HG02642 (cell line): ENCODE measurements around the gene TBX1.

Experiments used
- ATAC-seq: cut with Tn5 transposase; IDR thresholded peaks from one replicate; pipeline ENCODE4 v1.9.1; 2021; ENCODE audit warnings: mild to moderate bottlenecking; ENCODE audit not compliant: unreplicated experiment, poor library complexity

The TBX1 gene

DNA sequence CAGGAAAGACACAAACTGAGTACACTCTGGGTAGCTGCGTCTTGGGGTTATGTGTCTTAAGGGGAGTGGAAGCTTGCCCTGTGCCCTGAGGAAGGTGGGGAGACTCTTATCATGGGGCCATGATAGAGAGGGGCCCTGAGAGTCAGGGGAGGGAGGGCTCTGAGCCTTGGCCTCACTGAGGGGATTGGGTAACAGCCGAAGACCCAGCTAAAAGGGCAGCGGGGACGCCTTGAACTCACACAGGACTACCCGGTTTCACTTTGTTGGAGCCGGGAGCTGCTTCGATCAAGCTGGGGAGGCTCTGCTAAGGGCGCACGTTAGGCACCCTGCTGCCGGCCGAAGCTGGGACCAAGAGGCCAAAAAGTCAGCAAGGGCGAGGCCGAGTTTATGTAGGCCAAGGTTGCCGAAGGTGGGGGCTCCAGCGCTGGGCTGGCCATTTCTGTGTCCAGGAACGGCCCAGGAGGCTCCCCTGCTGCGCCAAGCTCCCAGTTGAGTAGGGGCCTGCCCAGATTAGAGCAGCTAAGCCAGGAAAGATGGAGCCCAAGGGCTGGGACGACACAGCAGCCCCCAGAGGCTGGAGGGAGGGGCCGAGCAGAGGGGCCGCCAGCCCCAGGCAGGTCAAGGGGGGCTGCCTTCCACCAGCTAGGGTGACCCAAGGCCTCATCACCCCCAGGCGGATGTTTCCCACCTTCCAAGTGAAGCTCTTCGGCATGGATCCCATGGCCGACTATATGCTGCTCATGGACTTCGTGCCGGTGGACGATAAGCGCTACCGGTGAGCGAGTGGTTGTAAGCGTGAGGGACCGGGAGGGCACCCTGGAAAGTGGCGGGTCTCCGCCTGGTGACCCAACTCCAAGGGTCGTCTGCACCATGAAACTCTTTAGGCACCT is 2.2 kb downstream of the TBX1 start:
- no peak for ATAC-seq

- ATAC-seq: no peak
Observed at GRCh38 chr22:19763458-19764298, 3.1 kb downstream of the TBX1 start.

- no peak for ATAC-seq
Observed at GRCh38 chr22:19764299-19764593, 3.7 kb downstream of the TBX1 start.

DNA sequence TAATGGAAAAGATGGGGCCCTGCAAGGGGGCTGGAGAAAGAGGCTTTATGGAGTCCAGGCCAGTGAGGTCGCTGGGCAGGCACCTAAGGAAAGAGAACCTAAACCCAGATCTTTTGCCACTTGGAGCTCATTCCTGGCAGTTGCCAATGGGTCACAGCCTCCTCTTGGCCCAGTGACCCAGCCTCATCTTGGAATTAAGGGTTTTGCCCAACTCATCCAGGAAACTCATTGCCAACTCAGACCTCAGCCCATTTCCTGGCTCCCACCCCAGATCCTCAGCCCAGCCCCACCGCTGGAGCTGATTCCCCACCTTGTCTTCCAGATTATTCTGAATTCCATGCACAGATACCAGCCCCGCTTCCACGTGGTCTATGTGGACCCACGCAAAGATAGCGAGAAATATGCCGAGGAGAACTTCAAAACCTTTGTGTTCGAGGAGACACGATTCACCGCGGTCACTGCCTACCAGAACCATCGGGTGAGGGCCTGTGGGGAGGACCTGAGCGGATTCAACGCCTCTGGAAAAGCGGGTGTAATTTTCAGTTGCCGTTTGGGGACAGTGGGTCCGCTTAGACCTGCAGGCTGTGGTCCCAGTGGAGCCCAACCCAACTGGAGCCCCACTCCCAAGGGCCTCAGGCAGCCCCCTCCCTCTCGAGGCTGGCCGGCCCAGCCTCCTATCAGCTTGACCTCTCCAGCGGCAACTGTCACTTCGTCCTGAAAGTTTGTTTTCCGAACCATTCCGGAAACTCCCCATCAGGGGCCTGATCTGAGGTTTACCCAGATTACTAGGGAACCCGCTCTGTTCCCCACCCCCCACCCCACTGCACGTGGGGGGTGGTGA is 4.3 kb downstream of the TBX1 start:
- ATAC-seq: no peak

GRCh38 chr22:19765477-19766239 is 5.1 kb downstream of the TBX1 start:
- ATAC-seq: no peak

DNA sequence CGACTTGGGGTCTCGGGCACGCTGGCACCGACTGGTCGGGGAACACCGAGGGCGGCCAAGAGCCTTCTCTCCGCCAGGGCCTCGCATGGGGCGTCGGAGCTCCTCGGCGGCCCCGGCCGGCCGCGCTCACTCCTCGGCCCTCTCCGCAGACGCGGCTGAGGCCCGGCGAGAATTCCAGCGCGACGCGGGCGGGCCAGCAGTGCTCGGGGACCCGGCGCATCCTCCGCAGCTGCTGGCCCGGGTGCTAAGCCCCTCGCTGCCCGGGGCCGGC is 5.6 kb downstream of the TBX1 start:
- ATAC-seq: no peak

GRCh38 chr22:19766511-19767426 is 6.2 kb downstream of the TBX1 start:
- no peak for ATAC-seq

DNA sequence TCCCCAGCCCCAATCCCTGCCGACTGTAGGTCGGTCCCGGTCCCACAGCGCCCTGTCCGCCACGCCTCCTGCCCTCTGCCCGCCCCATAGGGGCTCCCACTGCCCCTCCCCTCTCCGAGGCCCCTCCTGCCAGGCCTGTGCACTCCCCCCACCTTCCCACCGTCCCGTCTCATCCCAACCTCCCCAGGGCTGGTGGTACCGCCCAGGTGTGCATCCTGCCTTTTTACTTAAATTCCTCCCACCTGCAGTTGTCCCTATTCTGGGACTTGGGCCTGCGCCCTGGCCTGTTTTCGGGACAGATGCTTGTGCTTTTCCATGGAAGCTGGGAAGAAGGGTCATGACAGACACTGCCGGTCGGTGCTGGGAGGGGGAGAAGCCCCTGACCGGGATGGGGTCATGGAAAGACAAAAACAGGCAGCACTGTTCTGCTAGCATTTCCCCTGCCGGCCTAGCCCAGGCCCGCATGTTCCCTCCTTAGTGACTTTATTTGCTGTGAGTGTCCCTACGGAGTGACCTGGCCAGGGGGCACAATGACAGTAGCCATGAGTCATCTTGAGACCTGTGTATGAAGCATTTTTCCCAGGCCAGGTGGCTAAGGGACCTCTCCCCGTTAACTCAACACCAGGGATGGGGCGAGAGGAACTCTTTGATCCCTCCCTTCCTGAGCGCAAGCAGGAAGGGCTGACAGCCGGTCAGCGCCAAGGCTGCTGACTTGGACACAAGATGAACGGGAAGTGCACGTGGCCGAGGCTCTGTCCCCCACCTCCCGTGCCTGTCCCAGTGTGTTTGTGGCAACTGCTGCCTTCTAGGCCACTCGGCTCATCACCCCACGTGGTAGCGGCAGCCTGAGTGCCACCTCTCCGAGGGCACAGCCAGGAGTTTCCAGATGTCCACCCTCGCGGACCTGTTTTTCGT is 7.1 kb downstream of the TBX1 start:
- ATAC-seq: no peak

- ATAC-seq: no peak
Observed at GRCh38 chr22:19769393-19769715, 8.8 kb downstream of the TBX1 start.

DNA sequence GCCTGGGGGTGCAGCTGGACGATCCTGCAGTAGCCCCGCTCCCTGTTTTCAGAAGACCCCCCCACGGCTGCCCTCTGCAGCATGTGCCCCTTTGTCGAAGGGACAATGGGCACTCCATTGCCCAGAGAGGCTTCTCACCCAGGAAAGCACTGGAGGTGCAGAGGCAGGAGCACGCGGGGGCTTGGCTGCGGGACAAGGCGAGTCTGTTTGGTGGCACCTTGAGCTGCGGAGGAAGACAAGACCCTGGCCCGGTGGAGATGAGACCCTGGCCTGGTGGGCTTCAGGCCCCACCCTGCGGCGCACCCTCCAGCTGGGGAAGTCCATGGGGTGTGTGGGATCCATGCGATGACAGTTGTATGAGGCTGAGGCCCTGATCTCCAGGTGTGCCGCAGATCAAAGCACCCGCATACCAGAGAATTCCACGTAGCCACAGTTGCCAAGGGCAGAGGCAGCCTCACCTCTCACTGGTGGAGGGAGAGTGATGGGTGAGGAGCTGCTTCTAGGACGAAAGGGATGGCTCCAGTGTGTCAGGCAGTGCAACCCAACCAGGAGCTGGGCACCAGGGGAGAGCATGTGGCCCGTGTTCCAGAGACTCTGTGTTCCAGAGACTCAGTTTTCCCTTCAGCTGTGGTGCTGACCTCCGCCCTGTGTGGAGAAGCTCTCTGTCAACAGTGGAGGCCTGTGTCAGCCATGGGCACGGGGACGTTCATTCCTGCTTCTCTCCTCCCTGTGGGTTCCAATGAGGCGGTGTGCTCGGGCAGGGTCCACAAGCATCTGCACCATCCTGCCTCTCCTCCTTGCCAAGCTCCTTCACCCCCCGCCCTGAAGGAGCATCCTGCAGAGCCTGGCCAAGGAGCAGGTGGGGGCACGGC is 10.0 kb downstream of the TBX1 start:
- no peak for ATAC-seq

DNA sequence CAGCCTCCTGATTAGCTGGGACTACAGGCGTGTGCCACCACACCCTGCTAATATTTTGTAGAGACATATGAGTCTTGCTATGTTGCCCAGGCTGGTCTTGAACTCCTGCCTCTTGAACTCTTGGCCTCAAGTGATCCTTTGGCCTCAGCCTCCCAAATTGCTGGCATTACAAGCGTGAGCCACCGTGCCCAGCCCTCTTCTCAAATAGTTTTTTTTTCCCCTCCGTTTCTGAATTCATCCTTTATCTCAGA is 11.8 kb downstream of the TBX1 start:
- no peak for ATAC-seq

DNA sequence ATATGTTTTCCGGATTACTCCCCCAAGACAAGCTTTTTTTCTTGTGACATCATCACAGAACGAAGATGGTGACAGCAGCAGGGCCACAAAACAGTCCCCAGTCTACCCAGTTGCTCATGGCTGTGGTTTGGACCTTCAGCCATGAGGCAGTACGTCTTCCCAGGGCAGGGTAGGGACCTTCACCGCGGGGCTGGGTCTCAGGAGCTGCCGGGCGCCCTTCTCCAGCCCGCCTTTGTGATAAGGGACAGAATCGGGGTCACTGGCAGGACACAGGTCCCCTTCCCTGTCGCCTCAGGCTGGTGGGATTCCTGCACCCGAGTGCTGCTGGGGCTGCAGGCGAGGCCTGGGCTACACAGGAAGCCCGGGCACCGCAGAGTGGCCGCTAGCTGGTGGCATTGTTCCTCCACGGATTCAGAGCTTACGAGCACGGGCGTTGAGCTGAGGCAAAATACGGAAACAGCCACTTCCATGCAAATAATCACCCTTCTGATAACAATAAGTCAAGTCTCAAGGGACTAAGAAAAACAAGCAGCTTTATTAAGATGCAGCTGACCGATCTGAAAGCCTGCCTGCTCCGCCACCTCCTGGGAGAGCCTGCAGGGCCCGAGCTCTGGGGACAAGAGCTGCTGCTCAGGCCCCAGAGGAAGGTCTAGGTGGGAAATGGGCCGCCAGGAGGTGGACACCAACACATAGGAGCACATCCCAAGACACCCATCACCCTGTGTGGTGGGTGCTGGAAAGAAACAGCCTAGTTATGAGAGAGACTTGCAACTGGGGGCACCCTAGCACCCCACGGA is 12.3 kb downstream of the TBX1 start:
- peak; percentile 60 for ATAC-seq

DNA sequence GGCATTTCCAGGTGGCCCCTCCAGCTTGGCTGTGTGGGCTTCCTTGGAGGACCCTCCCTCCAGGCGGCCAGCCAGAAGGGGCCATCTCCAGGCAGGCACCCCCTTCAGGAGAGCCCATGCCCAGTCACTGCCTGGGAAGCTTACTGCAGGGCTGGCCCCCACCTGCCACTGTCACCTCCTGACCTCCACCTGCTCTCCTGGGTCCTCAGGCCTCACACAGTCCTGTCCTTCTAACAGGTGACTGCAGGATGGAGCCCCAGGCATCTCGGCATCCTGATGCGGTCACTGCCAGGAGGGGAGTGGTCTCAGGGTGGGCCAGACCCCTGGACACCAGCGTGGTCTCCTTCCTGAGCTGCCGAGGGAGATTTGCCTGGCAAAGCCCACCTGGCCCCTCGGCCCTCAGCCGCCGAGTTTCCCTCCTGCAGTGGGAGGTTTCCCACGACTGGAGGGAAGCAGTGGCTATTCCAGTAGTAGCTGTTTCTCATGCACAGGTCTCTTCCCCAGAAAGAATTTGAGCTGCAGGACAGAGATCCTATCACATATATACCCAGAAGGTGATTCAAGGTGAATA is 13.0 kb downstream of the TBX1 start:
- peak; percentile 2 for ATAC-seq

GRCh38 chr22:19774628-19775027 is 14.1 kb downstream of the TBX1 start:
- ATAC-seq: no peak

DNA sequence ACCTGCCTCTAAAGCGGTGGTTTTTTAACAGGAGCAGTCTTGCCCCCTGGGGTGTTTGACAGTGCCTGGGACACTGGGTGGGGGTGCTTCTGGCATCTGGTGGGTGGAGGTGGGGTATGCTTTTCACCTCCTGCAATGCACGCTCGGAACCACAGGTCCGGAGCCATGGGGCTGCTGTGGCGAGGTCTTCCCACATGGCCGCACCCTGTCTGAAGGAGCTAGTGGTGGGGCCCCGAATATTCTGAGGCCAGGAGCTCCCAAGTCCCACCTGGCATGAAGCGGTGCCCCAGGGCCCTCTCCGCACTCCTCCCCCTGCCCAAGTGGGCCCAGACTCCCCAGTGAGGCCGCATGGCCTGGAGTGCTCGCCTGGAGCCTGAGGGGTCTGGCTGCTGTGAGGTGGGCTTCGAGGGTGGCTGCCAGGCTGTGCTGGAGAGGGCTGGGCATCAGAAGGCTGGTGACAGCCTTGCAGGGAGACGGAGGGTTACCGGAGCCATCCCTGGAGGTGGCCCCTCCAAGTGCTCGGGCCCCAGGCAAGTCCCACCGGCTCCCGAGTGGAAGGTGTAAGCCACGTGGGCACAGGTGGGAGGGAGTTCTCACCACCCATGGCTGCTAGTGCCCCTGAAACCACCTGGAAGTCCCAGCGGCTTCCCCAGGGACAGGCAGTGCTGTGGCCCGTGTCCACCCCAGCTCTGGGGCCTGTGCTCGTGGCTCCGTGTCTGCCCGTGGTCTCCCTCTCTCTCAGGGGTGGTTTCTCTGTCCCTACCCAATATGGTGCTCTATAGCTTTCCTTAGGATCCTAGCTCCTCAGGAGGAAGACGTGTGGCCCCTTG is 15.1 kb downstream of the TBX1 start:
- no peak for ATAC-seq
